Measurements from ENCODE around the gene APOA4. TPM values are rescaled to one million over a fixed set of nuclear protein-coding genes. Genes with fewer than 3 reads are reported as not detected.

Gene APOA4
- total and polyA plus RNA-seq, 2 experiments from 2014 or later, result not detected

DNA sequence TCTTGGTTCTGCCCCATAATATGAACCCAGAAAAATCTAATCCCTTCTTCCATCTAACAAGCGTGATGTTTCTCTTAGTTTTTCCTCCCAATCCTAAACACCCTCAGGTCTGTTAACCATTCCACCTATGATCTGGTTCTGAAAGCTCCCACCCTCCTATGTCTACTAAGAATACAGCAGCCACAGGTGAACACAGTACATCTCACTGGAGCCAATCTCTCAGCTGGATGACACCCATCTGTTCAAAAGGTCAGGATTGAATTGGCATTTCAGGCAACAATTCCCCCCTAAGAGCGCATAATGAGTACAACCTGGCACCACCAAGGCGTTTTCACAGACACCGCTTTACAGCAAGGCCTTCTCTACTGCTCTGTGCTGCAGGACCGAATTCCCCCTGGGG lies 33.3 kb upstream of the APOA4 start:
- TF ChIP-seq, protein P1, sequence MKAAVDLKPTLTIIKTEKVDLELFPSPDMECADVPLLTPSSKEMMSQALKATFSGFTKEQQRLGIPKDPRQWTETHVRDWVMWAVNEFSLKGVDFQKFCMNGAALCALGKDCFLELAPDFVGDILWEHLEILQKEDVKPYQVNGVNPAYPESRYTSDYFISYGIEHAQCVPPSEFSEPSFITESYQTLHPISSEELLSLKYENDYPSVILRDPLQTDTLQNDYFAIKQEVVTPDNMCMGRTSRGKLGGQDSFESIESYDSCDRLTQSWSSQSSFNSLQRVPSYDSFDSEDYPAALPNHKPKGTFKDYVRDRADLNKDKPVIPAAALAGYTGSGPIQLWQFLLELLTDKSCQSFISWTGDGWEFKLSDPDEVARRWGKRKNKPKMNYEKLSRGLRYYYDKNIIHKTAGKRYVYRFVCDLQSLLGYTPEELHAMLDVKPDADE (IDR thresholded peaks at IDR 0.05), result no peak
- TF ChIP-seq, protein P2, sequence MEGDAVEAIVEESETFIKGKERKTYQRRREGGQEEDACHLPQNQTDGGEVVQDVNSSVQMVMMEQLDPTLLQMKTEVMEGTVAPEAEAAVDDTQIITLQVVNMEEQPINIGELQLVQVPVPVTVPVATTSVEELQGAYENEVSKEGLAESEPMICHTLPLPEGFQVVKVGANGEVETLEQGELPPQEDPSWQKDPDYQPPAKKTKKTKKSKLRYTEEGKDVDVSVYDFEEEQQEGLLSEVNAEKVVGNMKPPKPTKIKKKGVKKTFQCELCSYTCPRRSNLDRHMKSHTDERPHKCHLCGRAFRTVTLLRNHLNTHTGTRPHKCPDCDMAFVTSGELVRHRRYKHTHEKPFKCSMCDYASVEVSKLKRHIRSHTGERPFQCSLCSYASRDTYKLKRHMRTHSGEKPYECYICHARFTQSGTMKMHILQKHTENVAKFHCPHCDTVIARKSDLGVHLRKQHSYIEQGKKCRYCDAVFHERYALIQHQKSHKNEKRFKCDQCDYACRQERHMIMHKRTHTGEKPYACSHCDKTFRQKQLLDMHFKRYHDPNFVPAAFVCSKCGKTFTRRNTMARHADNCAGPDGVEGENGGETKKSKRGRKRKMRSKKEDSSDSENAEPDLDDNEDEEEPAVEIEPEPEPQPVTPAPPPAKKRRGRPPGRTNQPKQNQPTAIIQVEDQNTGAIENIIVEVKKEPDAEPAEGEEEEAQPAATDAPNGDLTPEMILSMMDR (conservative IDR thresholded peaks at IDR 0.05; ENCODE audit: low read depth in 2 of 2), result no peak
- TF ChIP-seq, protein P3, sequence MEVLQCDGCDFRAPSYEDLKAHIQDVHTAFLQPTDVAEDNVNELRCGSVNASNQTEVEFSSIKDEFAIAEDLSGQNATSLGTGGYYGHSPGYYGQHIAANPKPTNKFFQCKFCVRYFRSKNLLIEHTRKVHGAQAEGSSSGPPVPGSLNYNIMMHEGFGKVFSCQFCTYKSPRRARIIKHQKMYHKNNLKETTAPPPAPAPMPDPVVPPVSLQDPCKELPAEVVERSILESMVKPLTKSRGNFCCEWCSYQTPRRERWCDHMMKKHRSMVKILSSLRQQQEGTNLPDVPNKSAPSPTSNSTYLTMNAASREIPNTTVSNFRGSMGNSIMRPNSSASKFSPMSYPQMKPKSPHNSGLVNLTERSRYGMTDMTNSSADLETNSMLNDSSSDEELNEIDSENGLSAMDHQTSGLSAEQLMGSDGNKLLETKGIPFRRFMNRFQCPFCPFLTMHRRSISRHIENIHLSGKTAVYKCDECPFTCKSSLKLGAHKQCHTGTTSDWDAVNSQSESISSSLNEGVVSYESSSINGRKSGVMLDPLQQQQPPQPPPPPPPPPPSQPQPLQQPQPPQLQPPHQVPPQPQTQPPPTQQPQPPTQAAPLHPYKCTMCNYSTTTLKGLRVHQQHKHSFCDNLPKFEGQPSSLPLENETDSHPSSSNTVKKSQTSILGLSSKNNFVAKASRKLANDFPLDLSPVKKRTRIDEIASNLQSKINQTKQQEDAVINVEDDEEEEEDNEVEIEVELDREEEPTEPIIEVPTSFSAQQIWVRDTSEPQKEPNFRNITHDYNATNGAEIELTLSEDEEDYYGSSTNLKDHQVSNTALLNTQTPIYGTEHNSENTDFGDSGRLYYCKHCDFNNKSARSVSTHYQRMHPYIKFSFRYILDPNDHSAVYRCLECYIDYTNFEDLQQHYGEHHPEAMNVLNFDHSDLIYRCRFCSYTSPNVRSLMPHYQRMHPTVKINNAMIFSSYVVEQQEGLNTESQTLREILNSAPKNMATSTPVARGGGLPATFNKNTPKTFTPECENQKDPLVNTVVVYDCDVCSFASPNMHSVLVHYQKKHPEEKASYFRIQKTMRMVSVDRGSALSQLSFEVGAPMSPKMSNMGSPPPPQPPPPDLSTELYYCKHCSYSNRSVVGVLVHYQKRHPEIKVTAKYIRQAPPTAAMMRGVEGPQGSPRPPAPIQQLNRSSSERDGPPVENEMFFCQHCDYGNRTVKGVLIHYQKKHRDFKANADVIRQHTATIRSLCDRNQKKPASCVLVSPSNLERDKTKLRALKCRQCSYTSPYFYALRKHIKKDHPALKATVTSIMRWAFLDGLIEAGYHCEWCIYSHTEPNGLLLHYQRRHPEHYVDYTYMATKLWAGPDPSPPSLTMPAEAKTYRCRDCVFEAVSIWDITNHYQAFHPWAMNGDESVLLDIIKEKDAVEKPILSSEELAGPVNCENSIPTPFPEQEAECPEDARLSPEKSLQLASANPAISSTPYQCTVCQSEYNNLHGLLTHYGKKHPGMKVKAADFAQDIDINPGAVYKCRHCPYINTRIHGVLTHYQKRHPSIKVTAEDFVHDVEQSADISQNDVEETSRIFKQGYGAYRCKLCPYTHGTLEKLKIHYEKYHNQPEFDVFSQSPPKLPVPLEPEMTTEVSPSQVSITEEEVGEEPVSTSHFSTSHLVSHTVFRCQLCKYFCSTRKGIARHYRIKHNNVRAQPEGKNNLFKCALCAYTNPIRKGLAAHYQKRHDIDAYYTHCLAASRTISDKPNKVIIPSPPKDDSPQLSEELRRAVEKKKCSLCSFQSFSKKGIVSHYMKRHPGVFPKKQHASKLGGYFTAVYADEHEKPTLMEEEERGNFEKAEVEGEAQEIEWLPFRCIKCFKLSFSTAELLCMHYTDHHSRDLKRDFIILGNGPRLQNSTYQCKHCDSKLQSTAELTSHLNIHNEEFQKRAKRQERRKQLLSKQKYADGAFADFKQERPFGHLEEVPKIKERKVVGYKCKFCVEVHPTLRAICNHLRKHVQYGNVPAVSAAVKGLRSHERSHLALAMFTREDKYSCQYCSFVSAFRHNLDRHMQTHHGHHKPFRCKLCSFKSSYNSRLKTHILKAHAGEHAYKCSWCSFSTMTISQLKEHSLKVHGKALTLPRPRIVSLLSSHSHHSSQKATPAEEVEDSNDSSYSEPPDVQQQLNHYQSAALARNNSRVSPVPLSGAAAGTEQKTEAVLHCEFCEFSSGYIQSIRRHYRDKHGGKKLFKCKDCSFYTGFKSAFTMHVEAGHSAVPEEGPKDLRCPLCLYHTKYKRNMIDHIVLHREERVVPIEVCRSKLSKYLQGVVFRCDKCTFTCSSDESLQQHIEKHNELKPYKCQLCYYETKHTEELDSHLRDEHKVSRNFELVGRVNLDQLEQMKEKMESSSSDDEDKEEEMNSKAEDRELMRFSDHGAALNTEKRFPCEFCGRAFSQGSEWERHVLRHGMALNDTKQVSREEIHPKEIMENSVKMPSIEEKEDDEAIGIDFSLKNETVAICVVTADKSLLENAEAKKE (CRISPR knock-in tag; IDR thresholded peaks at IDR 0.05), result no peak
- TF ChIP-seq ZNF114 (CRISPR knock-in tag; IDR thresholded peaks at IDR 0.05) (no peak), NANOG (IDR thresholded peaks at IDR 0.05; ENCODE audit: borderline replicate concordance) (no peak), POLR2AphosphoS5 (IDR thresholded peaks at IDR 0.05; ENCODE audit: low read depth) (no peak), JUNB (IDR thresholded peaks at IDR 0.05; ENCODE audit: unreplicated experiment) (no peak), CREB1 (CRISPR knock-in tag; IDR thresholded peaks at IDR 0.05; ENCODE audit: low read depth) (no peak), EZH2phosphoT487 (IDR thresholded peaks at IDR 0.05; ENCODE audit: unreplicated experiment) (no peak), EZH2 (IDR thresholded peaks at IDR 0.05; ENCODE audit: low read depth, unreplicated experiment) (no peak), STAT1 (IDR thresholded peaks at IDR 0.05; ENCODE audit: unreplicated experiment) (no peak), ZNF331 (CRISPR knock-in tag; IDR thresholded peaks at IDR 0.05; ENCODE audit: low read depth) (no peak)
- TF ChIP-seq, protein P4, sequence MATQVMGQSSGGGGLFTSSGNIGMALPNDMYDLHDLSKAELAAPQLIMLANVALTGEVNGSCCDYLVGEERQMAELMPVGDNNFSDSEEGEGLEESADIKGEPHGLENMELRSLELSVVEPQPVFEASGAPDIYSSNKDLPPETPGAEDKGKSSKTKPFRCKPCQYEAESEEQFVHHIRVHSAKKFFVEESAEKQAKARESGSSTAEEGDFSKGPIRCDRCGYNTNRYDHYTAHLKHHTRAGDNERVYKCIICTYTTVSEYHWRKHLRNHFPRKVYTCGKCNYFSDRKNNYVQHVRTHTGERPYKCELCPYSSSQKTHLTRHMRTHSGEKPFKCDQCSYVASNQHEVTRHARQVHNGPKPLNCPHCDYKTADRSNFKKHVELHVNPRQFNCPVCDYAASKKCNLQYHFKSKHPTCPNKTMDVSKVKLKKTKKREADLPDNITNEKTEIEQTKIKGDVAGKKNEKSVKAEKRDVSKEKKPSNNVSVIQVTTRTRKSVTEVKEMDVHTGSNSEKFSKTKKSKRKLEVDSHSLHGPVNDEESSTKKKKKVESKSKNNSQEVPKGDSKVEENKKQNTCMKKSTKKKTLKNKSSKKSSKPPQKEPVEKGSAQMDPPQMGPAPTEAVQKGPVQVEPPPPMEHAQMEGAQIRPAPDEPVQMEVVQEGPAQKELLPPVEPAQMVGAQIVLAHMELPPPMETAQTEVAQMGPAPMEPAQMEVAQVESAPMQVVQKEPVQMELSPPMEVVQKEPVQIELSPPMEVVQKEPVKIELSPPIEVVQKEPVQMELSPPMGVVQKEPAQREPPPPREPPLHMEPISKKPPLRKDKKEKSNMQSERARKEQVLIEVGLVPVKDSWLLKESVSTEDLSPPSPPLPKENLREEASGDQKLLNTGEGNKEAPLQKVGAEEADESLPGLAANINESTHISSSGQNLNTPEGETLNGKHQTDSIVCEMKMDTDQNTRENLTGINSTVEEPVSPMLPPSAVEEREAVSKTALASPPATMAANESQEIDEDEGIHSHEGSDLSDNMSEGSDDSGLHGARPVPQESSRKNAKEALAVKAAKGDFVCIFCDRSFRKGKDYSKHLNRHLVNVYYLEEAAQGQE (IDR thresholded peaks at IDR 0.05; ENCODE audit: unreplicated experiment), result no peak
- Mint-ChIP-seq H3K4me1 (no peaks in the 10 kb centered on the region), H3K36me3 (ENCODE audit: low read depth) (peaks cover 17% of the 10 kb centered on the region), H3K27me3 (ENCODE audit: insufficient read depth, low read depth, poor library complexity) (peaks cover 2% of the 10 kb centered on the region), H3K4me3 (no peak overlapping the region), H3K9me3 (no peaks in the 10 kb centered on the region), H3K27ac (no peak overlapping the region)
- Histone ChIP-seq H3K9me2 (ENCODE audit: insufficient read depth) (no peaks in the 10 kb centered on the region), H2AFZ (no peak overlapping the region), H3K36me3 (ENCODE audit: insufficient read depth) (peaks cover 12% of the 10 kb centered on the region; the same call in 1 of the 2 replicates), H3K79me2 (replicated peaks; ENCODE audit: insufficient read depth) (no peaks in the 10 kb centered on the region), H3F3A (replicated peaks; ENCODE audit: low read depth) (no peaks in the 10 kb centered on the region), H3K4me3 (no peak overlapping the region), H3K4me2 (no peak overlapping the region), H3K27me3 (ENCODE audit: insufficient read depth) (no peaks in the 10 kb centered on the region), H3K27ac (ENCODE audit: low read depth) (no peak overlapping the region), H3K4me1 (ENCODE audit: insufficient read depth) (no peaks in the 10 kb centered on the region), H4K20me1 (replicated peaks; ENCODE audit: insufficient read depth) (no peaks in the 10 kb centered on the region)
- DNase-seq (ENCODE audit: low spot score) (no peak), ATAC-seq (no peak)
